DND-41 (cell line): ENCODE measurements around the gene LHX5.

Experiments
- ATAC-seq: fragments of 200-7000 bp; cut with Tn5 transposase; 3 replicates; pipeline ENCODE4 v1.9.1; 2021; ENCODE audit warnings: low read depth; ENCODE audit not compliant: insufficient read depth
- DNase-seq: peaks from one replicate; pipeline ENCODE4 v3.0.0-alpha.2; 2020
- H2AFZ ChIP-seq: 2 replicates; pipeline ENCODE4 v1.6.0; 2012; ENCODE audit warnings: low read depth, low read length
- H3K27ac ChIP-seq: 2 replicates; pipeline ENCODE4 v1.5.1; 2012; ENCODE audit warnings: low read length, inconsistent platforms
- H3K27me3 ChIP-seq: fragments of 200-600 bp; sonication (generic); 2 replicates; pipeline ENCODE4 v1.6.0; 2012; ENCODE audit warnings: low read length, mild to moderate bottlenecking, inconsistent platforms; ENCODE audit not compliant: insufficient read depth, poor library complexity
- H3K36me3 ChIP-seq: 2 replicates; pipeline ENCODE4 v1.5.1; 2012; ENCODE audit warnings: low read length, inconsistent platforms; ENCODE audit not compliant: insufficient read depth
- H3K4me1 ChIP-seq: 2 replicates; pipeline ENCODE4 v1.5.1; 2012; ENCODE audit warnings: mild to moderate bottlenecking, low read length; ENCODE audit not compliant: insufficient read depth
- H3K4me2 ChIP-seq: 2 replicates; pipeline ENCODE4 v1.6.0; 2012; ENCODE audit warnings: mild to moderate bottlenecking, moderate library complexity, low read length, inconsistent platforms; ENCODE audit not compliant: insufficient read depth
- H3K4me3 ChIP-seq, 2 experiments: fragments of 200-600 bp in 1 of 2; shearing (Covaris generic) in 1 of 2; 2 replicates each; pipeline ENCODE4 v1.5.1; 2012 to 2016; ENCODE audit warnings: inconsistent platforms in 2 of 2, low read length in 2 of 2, mild to moderate bottlenecking in 2 of 2, low read depth in 1 of 2, moderate library complexity in 1 of 2
- H3K79me2 ChIP-seq: 2 replicates; pipeline ENCODE4 v1.6.0; 2012; ENCODE audit warnings: low read length, inconsistent platforms; ENCODE audit not compliant: insufficient read depth
- H3K9ac ChIP-seq: 2 replicates; pipeline ENCODE4 v1.6.0; 2012; ENCODE audit warnings: low read depth, mild to moderate bottlenecking, inconsistent platforms, low read length, moderate library complexity
- H3K9me3 ChIP-seq: 2 replicates; pipeline ENCODE4 v1.5.1; 2012; ENCODE audit warnings: low read length, moderate library complexity, mild to moderate bottlenecking, inconsistent platforms; ENCODE audit not compliant: insufficient read depth, severe bottlenecking
- H4K20me1 ChIP-seq: 2 replicates; pipeline ENCODE4 v1.6.0; 2012; ENCODE audit warnings: low read length; ENCODE audit not compliant: insufficient read depth
- CTCF ChIP-seq: IDR thresholded peaks from 2 replicates; pipeline ENCODE4 v1.5.1; 2012; ENCODE audit warnings: borderline replicate concordance, low read length, moderate library complexity, mild to moderate bottlenecking; ENCODE audit not compliant: poor library complexity, severe bottlenecking; ENCODE audit errors: extremely low read depth
- EZH2 ChIP-seq: IDR thresholded peaks from 3 replicates; pipeline ENCODE4 v1.6.1; 2012; ENCODE audit warnings: borderline replicate concordance, low read depth, mild to moderate bottlenecking, moderate library complexity, low read length, inconsistent platforms; ENCODE audit not compliant: severe bottlenecking

The LHX5 gene

GRCh38 chr12:113449839-113450238 is 21.8 kb downstream of the LHX5 start:
- H3K79me2 ChIP-seq: no peaks in the 10 kb centered on the region
- H3K27ac ChIP-seq: no peak overlapping the region
- H3K36me3 ChIP-seq: no peaks in the 10 kb centered on the region
- ATAC-seq (no peak), DNase-seq (no peak)
- no peak overlapping the region for H2AFZ ChIP-seq
- no peaks in the 10 kb centered on the region for H3K27me3 ChIP-seq
- no peak overlapping the region for H3K9ac ChIP-seq
- H4K20me1 ChIP-seq: no peaks in the 10 kb centered on the region
- no peak overlapping the region for H3K4me2 ChIP-seq
- 0 out of 2 replicates have a peak, but pooled peaks cover 4% of the 10 kb centered on the region for H3K4me1 ChIP-seq
- no peaks in the 10 kb centered on the region for H3K9me3 ChIP-seq
- H3K4me3 ChIP-seq: no peak overlapping the region
- TF ChIP-seq EZH2 (no peak), CTCF (no peak)

- H3K9ac ChIP-seq: no peak overlapping the region
- ATAC-seq (no peak), DNase-seq (no peak)
- no peaks in the 10 kb centered on the region for H4K20me1 ChIP-seq
- no peaks in the 10 kb centered on the region for H3K36me3 ChIP-seq
- H3K4me3 ChIP-seq: no peak overlapping the region
- no peak overlapping the region for H3K27ac ChIP-seq
- H3K27me3 ChIP-seq: no peaks in the 10 kb centered on the region
- no peaks in the 10 kb centered on the region for H3K9me3 ChIP-seq
- H2AFZ ChIP-seq: no peak overlapping the region
- H3K4me2 ChIP-seq: no peak overlapping the region
- no peaks in the 10 kb centered on the region for H3K79me2 ChIP-seq
- TF ChIP-seq EZH2 (no peak), CTCF (no peak)
- H3K4me1 ChIP-seq: 0 out of 2 replicates have a peak, but pooled peaks cover 4% of the 10 kb centered on the region
Measured at GRCh38 chr12:113449299-113449698, 22.4 kb downstream of the LHX5 start.

DNA sequence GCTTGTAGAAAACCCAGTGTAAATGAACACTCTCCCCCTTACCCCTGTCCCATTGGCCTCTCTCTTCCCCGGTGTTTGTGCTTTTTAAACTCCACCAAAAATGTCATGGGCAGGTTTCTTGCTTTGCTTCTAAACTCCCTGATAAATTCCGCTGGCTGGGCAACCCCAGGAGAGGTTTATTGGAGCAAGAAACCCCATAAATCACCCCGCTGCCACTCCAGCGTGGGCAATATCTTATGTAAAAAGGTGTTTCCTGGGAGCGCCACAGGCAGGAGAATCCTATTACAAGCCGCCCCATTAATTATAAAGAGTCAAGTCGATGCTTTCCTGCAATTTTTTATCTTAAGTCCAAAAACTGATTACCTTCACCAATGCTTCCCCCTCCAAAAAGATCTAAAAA is 22.8 kb downstream of the LHX5 start:
- no peak for TF ChIP-seq CTCF
- no peak for TF ChIP-seq EZH2
- Histone ChIP-seq H3K9me3 (no peaks in the 10 kb centered on the region), H3K27me3 (no peaks in the 10 kb centered on the region), H3K4me3 (no peak overlapping the region), H3K4me1 (0 out of 2 replicates have a peak, but pooled peaks cover 4% of the 10 kb centered on the region), H3K4me2 (no peak overlapping the region), H3K27ac (no peak overlapping the region), H3K36me3 (no peaks in the 10 kb centered on the region), H2AFZ (no peak overlapping the region), H3K79me2 (no peaks in the 10 kb centered on the region), H3K9ac (no peak overlapping the region), H4K20me1 (no peaks in the 10 kb centered on the region)
- DNase-seq (no peak), ATAC-seq (no peak)

- Histone ChIP-seq H3K9ac (no peak overlapping the region), H3K36me3 (no peaks in the 10 kb centered on the region), H3K4me3 (no peak overlapping the region), H3K27me3 (no peaks in the 10 kb centered on the region), H2AFZ (no peak overlapping the region), H3K9me3 (no peaks in the 10 kb centered on the region), H3K4me1 (0 out of 2 replicates have a peak, but pooled peaks cover 4% of the 10 kb centered on the region), H3K79me2 (no peaks in the 10 kb centered on the region), H3K27ac (no peak overlapping the region), H4K20me1 (no peaks in the 10 kb centered on the region), H3K4me2 (peak overlapping the region; percentile 30)
- DNase-seq (peak; percentile 46), ATAC-seq (peak; percentile 100)
- TF ChIP-seq EZH2 (no peak), CTCF (no peak)
Measured at GRCh38 chr12:113445544-113446171, 26.0 kb downstream of the LHX5 start.
